GM21528 (cell line): ENCODE data around the gene ARSK.
"Not testable (repeated sequence)": the region's sequence is repeated elsewhere in the genome, so short reads cannot be mapped to it uniquely, and the experiment has no call there.

Source experiments
- ATAC-seq: cut with Tn5 transposase; IDR thresholded peaks from one replicate; pipeline ENCODE4 v1.9.1; 2021; ENCODE audit warnings: mild to moderate bottlenecking, moderate library complexity; ENCODE audit not compliant: unreplicated experiment, low FRiP score

Gene ARSK

DNA sequence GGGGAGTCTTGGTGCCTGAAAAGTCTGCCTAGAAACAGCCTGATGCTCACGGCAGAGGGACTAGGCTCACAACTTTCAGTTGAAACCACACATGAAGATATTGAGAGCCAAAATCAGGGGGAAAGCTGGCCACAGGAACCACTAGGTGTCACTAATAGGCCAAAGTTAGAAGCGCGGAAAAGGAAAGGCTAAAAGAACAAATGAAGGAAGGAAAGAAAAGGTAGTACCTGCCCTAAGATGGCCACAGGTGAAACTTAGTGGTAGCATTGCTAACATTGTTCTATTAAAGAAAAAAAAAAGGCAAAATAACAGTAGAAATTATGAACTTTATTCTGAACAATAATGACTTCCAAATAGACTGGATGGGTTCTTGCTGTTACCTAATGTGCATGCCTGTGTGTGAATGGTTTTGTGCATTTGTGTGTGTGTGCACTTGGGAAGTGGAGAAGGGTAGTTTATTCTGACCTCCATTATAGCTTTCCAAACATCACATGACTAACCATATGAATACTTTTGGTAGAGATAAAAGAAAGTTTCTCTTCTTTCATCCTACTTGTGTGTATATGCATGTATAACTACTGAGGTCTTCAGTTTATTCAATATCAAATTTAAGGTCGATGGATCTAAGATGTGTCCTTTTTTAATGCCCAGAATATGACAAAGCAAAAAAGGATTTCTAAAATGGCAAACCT lies 89.6 kb downstream of the ARSK start:
- peak; percentile 48 for ATAC-seq

- ATAC-seq = not testable (repeated sequence)
Observed at GRCh38 chr5:95646226-95646568, 91.3 kb downstream of the ARSK start.

- ATAC-seq = peak; percentile 99
Observed at GRCh38 chr5:95646569-95647431, 91.9 kb downstream of the ARSK start, which contains the start of gene RFESD. TSS of gene RFESD (plus strand) at chr5:95646777. CDS start at chr5:95652272, 5,495 bp downstream.

GRCh38 chr5:95647886-95648860 lies 93.3 kb downstream of the ARSK start:
- ATAC-seq = no peak

DNA sequence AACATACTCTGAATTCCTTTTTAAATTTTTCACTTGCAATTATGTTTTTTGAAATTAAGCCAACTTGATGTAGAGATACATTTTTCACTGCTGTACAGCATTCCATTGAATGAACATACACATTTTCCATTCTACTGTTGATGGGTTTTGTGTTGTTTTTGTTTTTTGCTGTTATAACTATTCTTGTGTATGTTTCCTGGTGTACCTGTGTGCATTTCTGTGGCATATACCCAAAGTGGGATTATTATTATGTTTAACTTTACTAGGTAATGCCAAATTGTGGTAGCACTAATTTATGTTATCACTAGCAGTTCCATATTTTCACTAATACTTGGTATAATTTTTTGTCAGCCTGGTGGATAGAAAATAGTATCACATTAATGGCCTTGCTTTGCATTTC lies 94.4 kb downstream of the ARSK start:
- no peak for ATAC-seq

DNA sequence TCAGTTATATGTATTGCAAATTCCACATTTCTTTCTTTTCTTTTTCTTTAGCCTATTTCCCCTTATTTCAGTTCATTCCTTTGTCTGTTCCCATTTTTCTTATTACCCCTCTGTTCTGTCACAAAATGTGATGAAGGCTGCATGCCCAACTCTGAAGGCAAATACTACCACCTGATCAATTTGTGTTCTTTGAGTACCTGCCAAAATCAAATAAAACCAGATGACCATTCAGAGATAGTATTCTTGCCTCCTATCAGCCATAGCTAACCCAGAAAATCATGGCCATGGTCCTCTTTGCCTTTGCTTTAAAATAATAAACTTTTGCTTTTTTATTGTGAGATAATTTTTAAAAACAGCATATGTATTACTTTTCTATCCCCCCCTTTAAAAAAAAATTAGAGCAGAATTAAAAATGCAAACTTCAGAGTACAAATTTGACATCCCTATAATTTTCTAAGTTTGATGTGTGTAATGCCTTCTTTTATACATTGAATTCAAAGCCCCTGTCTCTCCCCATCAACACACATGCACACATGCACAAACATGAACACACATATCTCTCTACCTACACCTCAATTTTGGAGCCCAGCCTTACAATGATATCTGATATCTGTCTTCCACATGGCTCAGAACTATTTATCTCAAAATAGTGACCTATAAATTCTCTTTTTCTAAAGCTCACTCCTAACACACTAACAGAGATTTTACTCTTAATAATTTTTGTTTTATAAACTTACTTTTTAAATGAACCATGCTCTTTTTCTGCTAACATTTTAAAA lies 95.1 kb downstream of the ARSK start:
- ATAC-seq = no peak

- no peak for ATAC-seq
Observed at GRCh38 chr5:95652849-95653248, 97.9 kb downstream of the ARSK start.

GRCh38 chr5:95654196-95654595 lies 99.3 kb downstream of the ARSK start:
- no peak for ATAC-seq
